ENCODE data around the gene CHKA.
A peak's percentile ranks its signal among the peaks of the same experiment; 100 is the strongest.

CHKA gene

DNA sequence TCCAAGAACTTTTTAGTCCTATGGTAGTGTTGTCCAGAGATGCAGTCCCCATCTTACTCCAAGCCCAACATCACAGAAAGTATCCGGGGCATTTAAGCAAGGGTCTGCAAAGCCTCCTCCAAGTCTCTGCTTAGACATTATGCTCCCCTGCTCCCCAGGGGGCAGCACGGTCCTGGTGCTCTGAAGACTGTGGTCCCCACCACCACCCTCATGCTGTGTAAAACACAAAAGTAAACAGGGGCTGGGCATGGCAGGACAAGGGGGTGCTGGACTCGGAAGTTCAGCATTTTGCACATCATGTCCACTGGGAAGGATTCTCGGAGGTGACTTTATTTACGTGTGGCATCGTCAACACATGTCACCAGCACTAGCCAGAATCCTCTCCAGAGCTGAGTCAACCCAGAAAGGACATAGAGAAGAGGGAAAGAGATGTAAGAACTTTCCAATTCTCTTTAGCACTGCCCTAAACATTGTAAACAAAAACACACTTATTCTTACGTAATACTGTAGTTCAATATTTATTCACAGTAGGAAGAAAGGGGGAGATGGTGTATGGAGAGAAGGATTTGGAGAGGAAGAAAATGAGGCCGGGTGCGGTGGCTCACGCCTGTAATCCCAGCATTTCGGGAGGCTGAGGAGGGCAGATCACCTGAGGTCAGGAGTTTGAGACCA is 44.7 kb downstream of the CHKA start:
- DNase-seq: no peak

- DNase-seq: no peak
Measured at GRCh38 chr11:68074584-68075352, 46.4 kb downstream of the CHKA start.

- DNase-seq: no peak
Measured at GRCh38 chr11:68071281-68072048, 49.7 kb downstream of the CHKA start.

DNA sequence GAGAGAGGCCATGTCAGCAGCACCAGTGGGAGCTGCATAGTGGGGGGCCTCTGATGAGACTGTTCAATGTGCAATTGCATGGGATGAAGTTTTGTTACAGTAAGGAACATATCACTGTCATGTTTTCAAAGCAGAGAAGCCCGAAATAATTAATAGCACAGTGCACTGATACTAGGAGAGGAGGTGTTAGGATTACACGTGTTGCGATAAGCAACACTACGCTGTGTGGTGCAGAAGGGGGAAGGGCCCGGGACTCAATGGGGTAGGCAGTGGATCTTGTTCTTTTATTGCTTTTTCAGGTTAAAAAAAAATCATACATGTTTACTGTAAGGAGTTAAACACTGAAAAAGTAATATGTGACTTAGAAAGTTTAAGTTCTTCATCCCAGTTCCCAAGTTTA is 53.2 kb downstream of the CHKA start:
- DNase-seq: no peak

DNA sequence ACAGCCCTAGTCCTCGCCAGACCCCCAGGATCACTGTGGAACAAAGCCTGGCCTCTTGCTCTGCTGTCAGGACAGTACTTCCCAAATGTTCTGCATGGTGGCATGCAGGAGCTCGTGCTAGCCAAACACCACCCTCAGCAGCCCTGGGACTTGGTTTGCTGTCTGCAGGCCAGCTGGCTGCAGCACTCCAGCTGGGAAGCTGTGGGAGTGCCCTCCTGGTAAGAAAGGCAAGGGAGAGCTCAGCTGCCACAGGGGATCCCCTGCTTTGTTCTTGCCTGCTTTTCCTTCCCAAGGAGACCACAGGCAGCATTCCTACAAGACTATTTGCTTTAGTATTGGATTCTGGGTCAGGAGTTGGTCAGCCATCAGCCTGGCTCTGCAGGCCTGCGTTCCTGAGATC is 54.4 kb downstream of the CHKA start:
- DNase-seq: peak in 26 of 58 donors; percentile 8 to 74 (median 30)

GRCh38 chr11:68065841-68066240 is 55.3 kb downstream of the CHKA start:
- no peak for DNase-seq

DNA sequence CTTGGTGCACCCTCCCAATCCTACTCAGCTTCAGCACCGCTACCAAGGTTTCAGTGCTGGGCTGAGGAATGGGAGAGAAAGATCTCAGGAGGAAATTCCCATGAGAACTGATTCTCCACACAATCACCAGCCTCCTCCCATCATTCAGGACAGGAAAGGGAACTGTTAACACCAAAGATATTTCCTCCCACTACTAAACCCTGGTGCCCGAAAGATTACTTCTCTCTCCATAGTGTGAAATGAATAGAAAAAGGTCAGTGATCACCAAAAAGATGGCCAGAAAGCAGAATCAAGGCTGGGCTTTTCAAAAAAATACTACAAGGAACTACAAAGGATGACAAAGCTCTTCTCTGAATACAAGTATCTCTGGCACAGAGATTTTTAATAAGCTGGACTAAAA is 56.3 kb downstream of the CHKA start:
- DNase-seq: no peak

DNA sequence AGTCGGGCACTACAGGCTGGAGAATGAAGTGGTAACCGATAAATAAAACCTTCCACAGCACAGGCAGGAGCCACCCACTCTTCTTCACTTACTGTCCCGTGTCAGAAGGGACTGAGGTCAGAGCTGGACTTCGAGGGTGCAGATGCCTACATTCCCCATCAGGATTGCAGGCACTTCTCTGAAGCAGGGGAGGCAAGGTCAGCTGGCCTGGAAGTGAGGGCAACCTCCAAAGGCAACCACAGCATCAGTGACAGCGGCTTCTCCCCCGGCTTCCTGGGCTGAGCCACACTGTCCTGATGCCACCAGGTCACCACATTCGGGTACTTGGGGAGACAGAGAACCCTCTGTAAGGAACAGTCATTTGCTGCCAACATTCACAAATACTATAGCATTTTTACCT is 59.7 kb downstream of the CHKA start:
- DNase-seq: no peak

- no peak for DNase-seq
Measured at GRCh38 chr11:68057807-68058206, 63.4 kb downstream of the CHKA start.

- DNase-seq: no peak
Measured at GRCh38 chr11:68056317-68057285, 64.6 kb downstream of the CHKA start.

DNA sequence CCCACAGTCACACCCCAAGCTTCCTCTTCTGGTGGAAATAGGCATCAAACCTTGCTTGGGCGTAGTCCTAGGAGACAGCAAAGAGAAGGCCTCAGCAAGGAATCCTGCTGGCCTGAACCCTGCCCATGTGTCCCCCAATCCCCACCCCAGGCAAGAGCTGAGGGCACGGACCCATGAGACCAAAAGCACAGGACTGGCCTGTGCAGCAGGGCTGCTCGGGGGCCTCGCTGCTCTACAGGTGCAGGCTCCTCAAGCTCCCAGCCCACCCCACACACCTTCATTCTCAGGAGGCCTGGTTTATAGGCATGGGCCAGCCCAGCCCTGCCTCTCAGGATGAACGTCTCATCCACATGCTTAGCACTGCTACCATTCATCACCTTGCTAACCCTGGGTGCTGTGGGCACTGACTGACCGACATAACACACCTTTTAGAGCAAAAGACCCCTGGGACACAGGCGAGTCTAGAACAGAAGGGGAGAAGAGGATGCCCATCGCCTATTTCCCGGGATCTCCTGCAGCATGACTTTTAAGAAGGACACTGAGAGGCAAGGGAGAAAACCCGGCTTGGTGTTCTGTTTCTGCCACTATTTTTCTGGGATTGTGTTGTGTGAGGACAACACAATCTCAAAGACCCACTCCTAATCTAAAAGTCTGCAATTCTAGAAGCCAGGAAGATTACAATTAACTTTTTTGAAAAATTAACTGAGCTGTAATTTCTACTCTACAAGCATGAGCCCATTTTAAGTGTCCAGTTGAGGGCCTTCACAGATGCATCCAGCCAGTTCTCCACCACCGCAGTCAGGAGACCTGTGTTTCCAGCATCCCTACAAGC is 67.0 kb downstream of the CHKA start:
- DNase-seq: no peak

DNA sequence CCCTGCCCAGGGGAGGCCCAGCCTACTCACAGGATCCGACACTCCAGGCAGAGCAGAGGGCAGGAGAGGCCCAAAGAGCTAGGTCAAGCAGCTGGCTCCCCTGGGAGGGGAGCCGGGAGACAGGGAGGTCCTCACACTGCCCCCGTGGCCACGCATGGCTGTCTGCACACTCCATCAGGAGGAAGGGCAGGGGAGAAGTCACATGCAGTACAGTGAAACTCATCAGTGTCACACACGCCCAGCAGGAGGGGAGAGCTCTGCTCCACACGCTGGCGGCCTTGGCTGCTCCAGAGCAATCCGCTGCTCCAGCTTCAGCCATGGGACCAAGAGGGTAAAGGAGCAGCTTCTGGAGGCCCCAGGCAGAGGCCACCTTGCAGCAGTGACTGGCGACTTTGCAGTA is 68.1 kb downstream of the CHKA start:
- no peak for DNase-seq

- DNase-seq: no peak
Measured at GRCh38 chr11:68052137-68052873, 68.9 kb downstream of the CHKA start.

DNA sequence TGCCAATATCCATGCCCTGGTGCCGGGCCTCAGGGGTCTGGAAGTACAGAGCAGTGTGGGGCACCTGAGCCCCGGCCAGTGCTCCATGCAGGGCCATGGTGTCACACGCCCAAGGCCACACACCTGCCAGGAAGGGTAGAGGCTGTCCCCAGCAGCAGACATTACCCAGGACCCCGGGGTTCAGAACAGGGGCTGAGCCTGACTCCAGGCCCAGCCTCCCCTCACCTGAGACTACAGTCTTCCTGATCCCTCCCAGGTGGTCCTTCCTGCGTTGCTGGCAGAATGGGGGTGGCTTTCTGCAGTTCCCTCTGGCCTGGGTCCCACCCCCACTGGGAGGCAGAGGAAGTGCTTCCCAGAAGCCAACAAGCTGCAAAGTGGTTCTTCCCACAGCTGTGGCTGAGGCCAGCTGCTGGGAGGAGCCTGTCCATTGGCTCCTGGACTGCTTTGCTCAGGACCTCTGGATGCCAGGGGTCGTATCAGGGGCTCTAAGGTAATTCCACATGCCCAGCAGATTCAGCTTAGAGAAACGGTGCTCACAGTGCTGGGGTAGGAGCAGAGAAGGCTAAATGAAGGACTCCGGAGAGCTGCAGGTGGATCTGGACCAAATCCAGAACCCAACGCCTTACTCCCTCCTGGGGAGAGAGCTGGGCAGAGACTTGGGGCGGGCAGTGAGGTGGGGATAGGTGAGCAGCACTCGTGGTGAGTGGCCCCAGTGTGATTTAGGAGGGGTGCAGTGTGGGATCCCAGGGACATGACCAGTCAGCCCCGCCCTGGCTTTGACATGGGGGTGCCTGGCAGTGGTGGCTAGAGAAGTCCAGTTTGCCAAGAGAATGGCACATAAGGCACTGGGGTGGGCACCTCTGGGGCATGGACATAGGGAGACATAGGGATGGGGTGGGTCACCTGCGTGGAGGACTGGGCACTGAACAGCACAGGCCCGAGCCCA is 69.7 kb downstream of the CHKA start:
- no peak for DNase-seq

- DNase-seq: no peak
Measured at GRCh38 chr11:68050371-68050841, 70.8 kb downstream of the CHKA start.

DNA sequence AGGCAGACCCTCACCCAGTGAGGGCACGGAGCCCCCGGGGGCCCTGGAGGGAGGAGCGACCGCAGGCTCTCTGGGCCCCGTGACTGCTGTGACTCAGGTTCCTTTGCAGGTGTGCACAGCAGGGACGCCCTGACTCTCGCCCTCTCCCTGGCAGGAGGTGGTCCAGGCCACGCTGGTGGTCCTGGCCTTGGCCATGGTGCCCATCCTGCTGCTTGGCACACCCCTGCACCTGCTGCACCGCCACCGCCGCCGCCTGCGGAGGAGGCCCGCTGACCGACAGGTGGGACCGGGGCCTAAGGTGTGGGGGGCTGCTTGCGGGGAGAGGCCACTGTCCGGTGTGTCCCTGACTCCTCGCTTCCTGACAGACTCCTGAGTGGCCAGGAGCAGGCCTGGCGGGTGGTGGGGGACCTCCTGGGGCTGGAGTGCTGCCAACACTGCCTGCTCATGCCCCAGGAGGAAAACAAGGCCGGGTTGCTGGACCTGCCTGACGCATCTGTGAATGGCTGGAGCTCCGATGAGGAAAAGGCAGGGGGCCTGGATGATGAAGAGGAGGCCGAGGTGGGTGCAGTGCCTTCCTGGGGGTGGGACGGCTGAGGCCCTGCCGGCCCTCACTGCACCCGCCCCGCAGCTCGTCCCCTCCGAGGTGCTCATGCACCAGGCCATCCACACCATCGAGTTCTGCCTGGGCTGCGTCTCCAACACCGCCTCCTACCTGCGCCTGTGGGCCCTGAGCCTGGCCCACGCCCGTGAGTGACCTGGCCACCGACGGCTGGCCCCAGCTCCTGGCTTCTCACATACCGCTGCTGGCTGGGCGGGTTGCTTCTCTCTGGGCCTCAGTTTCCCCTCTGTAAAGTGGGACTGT is 71.4 kb downstream of the CHKA start:
- DNase-seq: no peak
